Neuron (in vitro differentiated cells): ENCODE measurements around the gene ESPN.
"Not testable (repeated sequence)": the region's sequence is repeated elsewhere in the genome, so short reads cannot be mapped to it uniquely, and the experiment has no call there.

Experiments used
- H2AFZ ChIP-seq: one replicate; pipeline ENCODE4 v1.6.1; 2013; ENCODE audit warnings: low read depth, mild to moderate bottlenecking, inconsistent platforms, low read length, moderate library complexity
- H3K27me3 ChIP-seq: one replicate; pipeline ENCODE4 v1.6.1; 2013; ENCODE audit warnings: low read length; ENCODE audit not compliant: insufficient read depth
- H3K36me3 ChIP-seq: one replicate; pipeline ENCODE4 v1.6.1; 2013; ENCODE audit warnings: low read length; ENCODE audit not compliant: insufficient read depth
- H3K4me1 ChIP-seq: one replicate; pipeline ENCODE4 v1.6.1; 2013; ENCODE audit warnings: low read length; ENCODE audit not compliant: insufficient read depth
- H3K4me3 ChIP-seq: 2 replicates; pipeline ENCODE4 v1.5.1; 2013; ENCODE audit warnings: mild to moderate bottlenecking, low read length, moderate library complexity
- H3K9me3 ChIP-seq: one replicate; pipeline ENCODE4 v1.6.1; 2013; ENCODE audit warnings: low read length

The ESPN gene

GRCh38 chr1:6450486-6450885 lies 25.9 kb downstream of the ESPN start:
- not testable (repeated sequence) for H3K4me3 ChIP-seq, H2AFZ ChIP-seq, H3K36me3 ChIP-seq, H3K9me3 ChIP-seq
- H3K27me3 ChIP-seq, result peaks cover 17% of the 10 kb centered on the region
- H3K4me1 ChIP-seq, result peaks cover 33% of the 10 kb centered on the region

- no peaks in the 10 kb centered on the region for H3K9me3 ChIP-seq
- H2AFZ ChIP-seq, result no peak overlapping the region
- peaks cover 31% of the 10 kb centered on the region for H3K4me1 ChIP-seq
- no peaks in the 10 kb centered on the region for H3K36me3 ChIP-seq
- H3K4me3 ChIP-seq, result no peak overlapping the region
- peaks cover 17% of the 10 kb centered on the region for H3K27me3 ChIP-seq
Measured at GRCh38 chr1:6450943-6451373, 26.4 kb downstream of the ESPN start.

- peaks cover 14% of the 10 kb centered on the region for H3K4me1 ChIP-seq
- H2AFZ ChIP-seq, H3K9me3 ChIP-seq, H3K36me3 ChIP-seq, H3K4me3 ChIP-seq, H3K27me3 ChIP-seq: not testable (repeated sequence)
Measured at GRCh38 chr1:6453895-6454855, 29.6 kb downstream of the ESPN start.

- H3K4me3 ChIP-seq, result no peak overlapping the region
- peaks cover 5% of the 10 kb centered on the region for H3K4me1 ChIP-seq
- H3K27me3 ChIP-seq, result peaks cover 2% of the 10 kb centered on the region
- H3K9me3 ChIP-seq, result no peaks in the 10 kb centered on the region
- no peak overlapping the region for H2AFZ ChIP-seq
- H3K36me3 ChIP-seq, result no peaks in the 10 kb centered on the region
Measured at GRCh38 chr1:6454856-6455751, 30.5 kb downstream of the ESPN start.

GRCh38 chr1:6455752-6456520 lies 31.4 kb downstream of the ESPN start:
- not testable (repeated sequence) for H3K36me3 ChIP-seq, H3K4me1 ChIP-seq, H2AFZ ChIP-seq, H3K4me3 ChIP-seq, H3K27me3 ChIP-seq, H3K9me3 ChIP-seq

- Histone ChIP-seq H3K4me3 (no peak overlapping the region), H3K36me3 (peaks cover 8% of the 10 kb centered on the region), H3K27me3 (no peaks in the 10 kb centered on the region), H3K4me1 (no peaks in the 10 kb centered on the region), H3K9me3 (no peaks in the 10 kb centered on the region), H2AFZ (no peak overlapping the region)
Measured at GRCh38 chr1:6456800-6457466, 32.4 kb downstream of the ESPN start.

GRCh38 chr1:6459850-6460265 lies 35.3 kb downstream of the ESPN start:
- Histone ChIP-seq H3K4me3 (no peak overlapping the region), H3K9me3 (no peaks in the 10 kb centered on the region), H3K36me3 (peaks cover 22% of the 10 kb centered on the region), H3K27me3 (no peaks in the 10 kb centered on the region), H3K4me1 (no peaks in the 10 kb centered on the region), H2AFZ (no peak overlapping the region)

GRCh38 chr1:6460301-6461050 lies 35.9 kb downstream of the ESPN start:
- no peak overlapping the region for H2AFZ ChIP-seq
- H3K36me3 ChIP-seq, result peaks cover 22% of the 10 kb centered on the region
- H3K27me3 ChIP-seq, result no peaks in the 10 kb centered on the region
- no peaks in the 10 kb centered on the region for H3K9me3 ChIP-seq
- H3K4me3 ChIP-seq, result no peak overlapping the region
- no peaks in the 10 kb centered on the region for H3K4me1 ChIP-seq

- no peaks in the 10 kb centered on the region for H3K4me1 ChIP-seq
- H3K36me3 ChIP-seq, result peaks cover 22% of the 10 kb centered on the region
- H3K4me3 ChIP-seq, result no peak overlapping the region
- no peaks in the 10 kb centered on the region for H3K27me3 ChIP-seq
- H3K9me3 ChIP-seq, result no peaks in the 10 kb centered on the region
- no peak overlapping the region for H2AFZ ChIP-seq
Measured at GRCh38 chr1:6461051-6461530, 36.5 kb downstream of the ESPN start.

- H2AFZ ChIP-seq, result no peak overlapping the region
- H3K9me3 ChIP-seq, result no peaks in the 10 kb centered on the region
- H3K4me1 ChIP-seq, result no peaks in the 10 kb centered on the region
- H3K4me3 ChIP-seq, result no peak overlapping the region
- H3K27me3 ChIP-seq, result no peaks in the 10 kb centered on the region
- peaks cover 22% of the 10 kb centered on the region for H3K36me3 ChIP-seq
Measured at GRCh38 chr1:6461538-6462411, 37.2 kb downstream of the ESPN start.

GRCh38 chr1:6462412-6463119 lies 38.0 kb downstream of the ESPN start:
- peaks cover 25% of the 10 kb centered on the region for H3K36me3 ChIP-seq
- H3K4me3 ChIP-seq, result no peak overlapping the region
- H3K27me3 ChIP-seq, result no peaks in the 10 kb centered on the region
- no peaks in the 10 kb centered on the region for H3K4me1 ChIP-seq
- no peak overlapping the region for H2AFZ ChIP-seq
- no peaks in the 10 kb centered on the region for H3K9me3 ChIP-seq
